HG03575 (cell line): ENCODE measurements around the gene FDXR.

Experiments
- ATAC-seq: cut with Tn5 transposase; IDR thresholded peaks from one replicate; pipeline ENCODE4 v1.9.1; 2021; ENCODE audit not compliant: unreplicated experiment, insufficient number of reproducible peaks, low FRiP score; ENCODE audit errors: extremely low read depth

Gene FDXR

GRCh38 chr17:74901353-74902135 lies 28.8 kb upstream of the FDXR start:
- no peak for ATAC-seq

- ATAC-seq, result no peak
Observed at GRCh38 chr17:74900208-74900607, 27.4 kb upstream of the FDXR start.

- no peak for ATAC-seq
Observed at GRCh38 chr17:74898376-74898946, 25.7 kb upstream of the FDXR start.

GRCh38 chr17:74893936-74894671 lies 21.3 kb upstream of the FDXR start:
- ATAC-seq, result no peak

- ATAC-seq, result no peak
Observed at GRCh38 chr17:74892974-74893911, 20.4 kb upstream of the FDXR start, which contains the start of gene FADS6. TSS of gene FADS6 (minus strand) at chr17:74893633. CDS start at chr17:74893595, 38 bp downstream.

- no peak for ATAC-seq
Observed at GRCh38 chr17:74892013-74892841, 19.4 kb upstream of the FDXR start.

- ATAC-seq, result no peak
Observed at GRCh38 chr17:74890554-74890953, 17.8 kb upstream of the FDXR start.

- no peak for ATAC-seq
Observed at GRCh38 chr17:74888469-74888868, 15.7 kb upstream of the FDXR start.

GRCh38 chr17:74883241-74883745 lies 10.5 kb upstream of the FDXR start:
- ATAC-seq, result no peak

GRCh38 chr17:74882517-74883240 lies 9.9 kb upstream of the FDXR start:
- no peak for ATAC-seq

GRCh38 chr17:74881073-74881472 lies 8.3 kb upstream of the FDXR start:
- ATAC-seq, result no peak

- ATAC-seq, result no peak
Observed at GRCh38 chr17:74879308-74879707, 6.5 kb upstream of the FDXR start.

- ATAC-seq, result no peak
Observed at GRCh38 chr17:74878658-74879057, 5.9 kb upstream of the FDXR start.

- no peak for ATAC-seq
Observed at GRCh38 chr17:74877592-74878548, 5.1 kb upstream of the FDXR start.

GRCh38 chr17:74875977-74876593 lies 3.3 kb upstream of the FDXR start:
- ATAC-seq, result no peak
